HG03066 (cell line): ENCODE results near the gene MAML3.

Source experiments
- ATAC-seq: cut with Tn5 transposase; IDR thresholded peaks from one replicate; pipeline ENCODE4 v1.9.1; 2021; ENCODE audit warnings: low read depth; ENCODE audit not compliant: unreplicated experiment

Gene MAML3

DNA sequence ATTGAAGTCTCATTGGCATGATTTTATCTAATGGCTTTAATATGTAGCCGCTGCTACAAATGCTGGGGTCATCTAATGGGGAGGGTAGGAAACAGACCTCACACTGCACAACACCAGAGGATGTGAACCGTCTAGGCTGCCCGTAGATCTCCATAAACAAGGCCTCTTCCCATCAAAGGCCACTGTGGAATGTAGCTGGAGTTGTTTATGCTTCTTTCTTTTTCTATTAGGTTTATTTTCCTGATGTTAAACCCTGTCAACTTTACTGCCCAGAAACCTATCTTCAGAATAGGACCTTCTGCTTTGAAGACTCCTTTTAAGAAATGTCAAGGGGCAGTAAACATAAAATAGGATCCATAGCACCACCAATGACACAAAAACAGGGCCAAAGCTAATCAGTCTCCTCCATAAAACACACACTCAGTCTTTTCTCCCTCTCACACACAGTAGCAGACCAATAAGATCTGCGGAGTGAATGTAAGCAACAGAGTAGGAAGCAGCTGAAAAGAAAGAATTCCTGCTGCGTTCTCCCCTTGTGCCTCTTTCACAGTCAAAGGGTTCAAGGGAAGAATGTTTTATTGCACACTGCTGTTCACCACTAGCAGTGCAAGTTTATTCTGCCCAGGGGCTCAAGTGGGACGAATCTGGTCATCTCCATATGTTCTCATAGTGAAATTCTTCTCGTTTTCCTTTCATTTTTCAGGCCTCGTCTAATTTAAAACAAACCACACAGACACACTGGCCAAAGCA, 72.2 kb downstream of the MAML3 start:
- ATAC-seq: no peak

DNA sequence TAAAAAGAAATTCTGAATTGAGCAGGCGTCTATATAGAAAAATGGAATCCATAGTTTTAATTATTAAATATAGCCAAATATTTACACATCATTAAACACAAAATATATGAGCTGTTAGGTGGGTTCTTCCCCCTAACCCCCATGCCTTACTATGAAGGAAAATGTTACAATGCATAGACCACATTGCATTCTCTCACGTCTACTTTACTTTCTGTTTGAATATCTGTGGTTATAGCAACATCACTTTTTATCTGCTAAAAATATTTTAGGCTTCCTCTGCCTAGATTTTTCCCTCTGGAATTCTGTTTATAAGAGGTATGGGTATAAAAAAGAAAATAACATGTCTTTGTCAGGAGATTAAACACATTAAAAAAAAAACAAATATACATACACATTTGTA, 73.1 kb downstream of the MAML3 start:
- no peak for ATAC-seq

DNA sequence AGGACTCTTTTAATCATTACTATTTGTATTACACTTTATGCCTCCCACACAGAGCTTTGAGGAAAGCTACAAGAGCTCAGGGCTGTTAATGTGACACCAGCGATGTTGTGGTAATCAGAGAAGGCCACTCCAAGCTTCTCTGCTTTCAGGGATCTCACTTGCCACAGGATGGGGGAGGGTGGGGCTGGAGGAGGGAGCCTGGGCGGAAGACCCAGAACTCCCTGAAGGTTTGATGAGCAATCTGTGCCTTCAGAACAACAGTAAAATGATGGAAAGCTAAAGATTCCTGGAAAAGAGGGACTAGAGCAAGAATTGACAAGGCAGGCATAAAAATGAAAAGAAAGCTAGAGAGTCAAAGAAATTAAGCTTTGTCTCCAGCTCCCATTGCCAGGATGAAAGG, 75.6 kb downstream of the MAML3 start:
- no peak for ATAC-seq

DNA sequence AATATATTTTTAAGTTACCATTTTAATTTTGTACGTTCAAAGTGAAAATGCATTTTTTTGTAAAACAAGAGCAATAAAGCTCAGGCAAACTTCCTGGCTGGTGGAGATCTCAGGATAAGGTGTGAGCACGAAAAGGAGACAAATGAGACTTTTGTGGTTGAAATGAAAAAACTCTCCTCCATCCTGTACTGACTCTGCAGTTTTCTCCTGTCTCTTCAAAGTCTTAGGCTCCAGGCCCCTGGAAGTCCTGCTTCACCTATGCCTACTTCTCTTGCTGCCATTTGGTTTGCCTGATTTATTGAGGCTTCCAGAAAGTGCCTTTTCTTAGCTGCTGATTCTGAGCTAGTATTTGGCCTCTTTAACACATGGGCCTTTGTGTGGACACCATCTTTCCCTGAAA, 77.7 kb downstream of the MAML3 start:
- ATAC-seq: no peak

DNA sequence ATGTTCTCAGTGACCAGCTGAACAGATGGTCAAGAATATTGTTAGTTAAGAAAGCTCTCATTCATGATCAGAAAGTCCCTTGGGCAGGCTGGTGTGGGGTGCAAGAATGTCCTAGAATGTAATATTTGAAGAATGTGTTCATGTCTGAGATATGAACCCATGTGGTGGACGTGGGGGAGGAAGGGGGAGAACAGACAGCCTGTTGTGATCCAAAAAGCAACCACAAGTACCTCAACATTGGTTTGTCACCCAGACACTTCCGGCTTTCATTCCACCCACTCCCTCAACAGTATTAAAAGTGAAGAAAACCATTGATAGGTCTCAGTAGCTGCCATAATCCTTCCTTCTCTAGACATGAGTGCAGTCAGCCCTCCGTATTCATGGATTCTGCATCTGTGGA, 82.2 kb downstream of the MAML3 start:
- peak; percentile 92 for ATAC-seq

DNA sequence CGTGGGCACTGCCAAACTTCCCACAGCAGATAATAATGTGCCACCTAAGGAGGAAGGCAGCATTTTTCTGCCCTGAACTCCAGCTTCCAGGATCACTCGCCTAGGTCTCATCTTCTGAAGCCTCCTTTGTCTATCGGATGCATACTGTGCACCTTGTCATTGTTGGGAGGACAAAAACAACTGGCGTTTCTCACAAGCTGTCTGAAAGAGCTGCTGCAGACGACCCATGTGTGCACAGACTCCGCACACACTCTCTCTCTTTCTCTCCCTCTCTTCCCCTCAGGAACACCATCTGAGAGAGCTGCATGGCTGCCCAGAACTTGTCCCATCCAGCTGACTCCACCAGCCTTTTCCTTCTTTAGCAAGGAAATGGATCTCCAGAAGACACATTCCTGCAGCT, 83.0 kb downstream of the MAML3 start:
- ATAC-seq: no peak

DNA sequence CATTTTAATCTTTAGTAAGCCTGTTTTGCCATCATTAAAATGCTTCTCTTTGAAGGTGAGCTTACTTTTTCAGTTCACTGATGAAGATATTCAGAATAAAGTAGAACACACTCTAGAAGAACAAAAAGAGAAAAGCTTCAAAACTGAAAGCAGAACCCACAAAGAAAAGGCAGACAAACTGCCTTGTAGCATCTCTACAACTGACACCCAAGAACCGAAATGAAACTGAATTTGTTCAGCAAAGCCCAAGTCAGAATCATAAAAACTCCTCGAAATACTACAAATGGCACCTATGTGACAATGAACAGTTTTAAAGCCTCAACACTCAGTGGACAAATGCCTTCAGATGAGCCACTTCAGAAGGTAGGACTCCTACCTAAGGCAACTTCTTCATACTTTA, 83.6 kb downstream of the MAML3 start:
- no peak for ATAC-seq

DNA sequence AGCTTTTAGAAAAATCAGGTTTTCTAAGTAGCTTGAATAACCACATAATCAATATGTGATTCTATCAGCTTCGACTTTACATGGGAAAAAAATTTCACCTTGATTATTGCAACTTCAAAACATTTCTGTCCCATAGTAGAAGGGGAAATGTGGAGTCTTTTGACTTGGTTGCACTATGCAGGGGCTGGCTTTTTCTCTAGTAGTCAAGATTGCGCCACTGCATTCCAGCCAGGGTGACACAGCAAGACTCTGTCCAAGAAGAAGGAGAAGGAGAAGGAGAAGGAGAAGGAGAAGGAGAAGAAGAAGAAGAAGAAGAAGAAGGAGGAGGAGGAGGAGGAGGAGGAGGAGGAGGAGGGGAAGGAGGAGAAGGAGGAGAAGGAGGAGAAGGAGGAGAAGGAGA, 84.9 kb downstream of the MAML3 start:
- no peak for ATAC-seq

DNA sequence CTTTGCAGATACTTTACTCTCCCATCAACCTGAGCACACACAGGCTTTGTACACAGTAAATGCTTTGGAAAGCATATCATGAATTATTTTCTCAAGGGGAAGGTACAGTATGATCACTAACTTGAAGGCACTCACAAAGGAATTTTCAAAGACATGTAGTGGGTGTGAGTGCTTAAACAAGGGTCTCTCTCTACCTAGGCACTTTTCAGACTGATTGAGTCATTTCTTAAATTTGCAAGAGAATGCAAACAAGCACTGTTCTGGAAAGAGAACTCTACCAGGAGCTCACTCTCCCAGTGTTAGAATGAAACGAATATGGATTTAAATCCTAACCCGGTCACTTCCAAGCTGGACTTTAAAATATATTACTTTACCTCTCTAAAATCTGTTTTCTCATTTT, 85.7 kb downstream of the MAML3 start:
- no peak for ATAC-seq

DNA sequence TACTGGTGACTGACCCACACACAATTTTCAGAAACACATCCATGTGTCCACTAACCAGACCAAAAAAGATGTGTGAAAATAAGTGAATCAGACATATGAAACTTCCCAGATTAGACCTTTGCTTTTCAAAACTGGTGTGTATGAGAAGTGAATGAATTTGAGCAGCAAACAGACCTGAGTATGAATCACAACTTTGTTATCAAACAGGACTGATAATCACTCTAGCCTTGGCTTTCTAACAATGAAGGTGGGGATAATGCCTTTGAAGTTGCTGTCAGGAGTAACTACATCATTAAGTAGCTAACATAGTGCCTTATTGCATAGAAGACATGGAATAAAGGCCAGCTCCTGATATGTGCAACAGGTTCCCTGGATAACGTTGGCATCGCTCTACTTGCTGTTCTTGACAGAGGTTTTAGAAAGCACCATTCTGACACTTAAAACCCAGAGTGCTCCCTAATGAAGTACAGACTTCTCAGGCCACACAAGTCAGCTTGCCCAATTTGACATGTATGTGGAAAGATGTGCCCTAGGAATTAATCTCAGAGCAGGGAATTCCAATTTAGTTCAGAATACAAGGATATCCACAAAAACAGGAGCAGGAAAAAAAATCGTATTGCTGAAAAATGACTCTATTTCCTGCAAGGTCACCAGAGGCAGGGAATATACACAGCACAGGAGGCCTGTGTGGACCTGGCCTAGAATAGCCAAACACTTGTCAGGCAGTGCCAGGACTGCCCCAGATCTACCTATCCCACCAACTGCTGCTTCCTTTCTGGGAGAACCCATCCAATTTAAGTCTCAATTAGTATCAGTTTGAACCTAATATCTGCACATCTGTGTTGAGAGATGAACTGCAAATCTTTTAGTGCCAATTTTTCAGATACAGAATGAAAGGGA, 87.7 kb downstream of the MAML3 start:
- no peak for ATAC-seq

DNA sequence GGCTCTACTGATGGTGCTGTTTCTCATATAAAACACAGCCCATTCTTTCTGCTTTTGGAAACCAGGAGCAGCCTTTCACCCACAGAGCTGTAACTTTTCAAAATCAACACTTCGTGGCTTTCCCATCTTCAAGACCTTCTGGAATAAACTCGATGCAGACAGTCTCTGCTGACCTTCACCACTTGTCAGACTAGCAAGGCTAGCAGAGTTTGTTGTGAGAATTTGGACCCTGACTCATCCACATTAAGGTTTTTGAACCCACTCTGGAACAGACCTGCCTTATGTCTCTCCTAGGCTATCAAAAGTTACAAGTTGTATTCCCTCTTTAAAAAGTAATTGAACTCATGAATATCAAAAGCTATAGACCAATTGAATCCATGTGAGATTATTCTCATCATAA, 88.6 kb downstream of the MAML3 start:
- no peak for ATAC-seq

DNA sequence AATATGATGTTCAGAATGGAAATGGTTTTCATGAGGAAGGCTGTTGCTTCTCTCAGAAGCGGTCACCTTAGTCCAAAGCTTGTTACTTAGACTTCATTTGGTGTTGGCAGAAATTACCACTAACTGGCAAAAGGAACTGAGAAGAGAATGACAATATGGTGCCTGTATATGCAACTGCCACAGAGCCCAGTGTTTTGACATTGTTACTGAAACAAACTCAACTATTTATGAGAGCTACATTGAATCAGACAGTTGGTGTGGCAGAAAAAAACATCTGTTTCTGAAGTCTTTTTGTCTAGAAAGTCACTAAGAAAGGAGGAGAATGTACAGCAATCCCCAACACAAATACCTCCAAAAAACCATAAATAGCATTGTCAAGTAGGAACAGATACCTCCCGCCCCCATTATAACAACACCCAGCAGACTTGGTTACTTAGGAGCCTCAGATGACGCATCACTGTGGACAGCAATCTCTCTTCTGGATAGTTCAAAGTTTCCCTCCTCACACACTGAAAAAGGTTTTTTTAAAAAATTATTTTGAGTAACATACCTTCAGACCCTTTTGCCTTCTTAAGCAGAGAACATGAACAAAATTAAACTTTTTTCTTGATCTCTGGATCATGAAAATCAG, 92.2 kb downstream of the MAML3 start:
- no peak for ATAC-seq

DNA sequence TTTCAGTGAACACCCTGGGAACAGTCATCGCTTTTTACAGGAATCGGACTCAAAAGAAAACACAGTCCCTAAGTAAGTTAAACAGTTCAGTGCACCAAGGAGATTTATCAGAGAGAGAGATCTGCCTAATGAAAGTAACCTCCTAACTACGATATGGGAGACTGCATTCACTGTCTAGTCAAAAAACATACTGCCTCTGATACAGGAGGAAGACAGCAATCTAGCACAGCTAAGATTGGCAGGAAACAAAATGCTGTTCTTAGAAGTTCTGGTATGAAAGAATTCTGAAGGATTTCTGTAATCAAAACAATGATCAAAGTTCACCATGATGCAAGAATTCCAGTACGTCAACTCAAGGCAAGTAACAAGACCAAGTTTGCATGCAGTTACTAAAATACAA, 92.8 kb downstream of the MAML3 start:
- no peak for ATAC-seq

DNA sequence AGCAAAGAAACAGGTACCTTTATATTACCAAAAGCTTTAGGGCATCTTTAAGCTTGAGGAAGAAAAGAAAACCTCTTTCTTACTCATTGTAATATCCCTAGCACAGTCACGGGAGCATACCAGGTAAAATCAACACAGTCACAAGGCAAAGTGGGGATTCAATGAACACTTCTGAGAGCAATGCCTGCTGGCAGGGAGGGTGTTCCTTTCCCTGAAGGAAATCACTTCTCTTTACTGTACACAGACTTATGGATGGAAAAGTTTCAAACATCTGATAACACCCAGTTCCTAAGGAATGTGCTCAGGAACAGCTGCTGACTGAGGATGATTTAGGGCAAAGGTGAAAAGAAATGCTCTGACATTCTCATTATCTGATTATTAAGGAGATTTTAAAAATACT, 94.8 kb downstream of the MAML3 start:
- no peak for ATAC-seq

DNA sequence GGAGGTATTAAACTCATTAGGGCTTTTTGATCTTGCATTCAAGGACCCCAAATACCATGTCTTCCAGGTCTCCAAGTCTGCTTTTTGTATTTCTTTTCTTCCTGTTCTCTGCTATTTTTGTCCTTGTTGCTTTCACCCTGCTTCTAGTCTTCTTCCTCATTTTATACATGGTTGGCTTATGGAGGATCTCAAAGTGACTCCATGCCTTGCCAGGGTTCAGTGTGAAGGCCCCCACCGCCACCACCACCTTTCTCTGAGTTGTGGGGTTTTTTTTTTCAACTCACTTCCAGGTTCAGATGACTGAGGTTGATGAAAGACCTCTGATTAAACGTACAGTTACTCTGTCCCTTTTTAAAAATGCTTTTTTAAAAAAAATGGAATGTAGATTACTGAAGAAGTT, 96.3 kb downstream of the MAML3 start:
- ATAC-seq: no peak

DNA sequence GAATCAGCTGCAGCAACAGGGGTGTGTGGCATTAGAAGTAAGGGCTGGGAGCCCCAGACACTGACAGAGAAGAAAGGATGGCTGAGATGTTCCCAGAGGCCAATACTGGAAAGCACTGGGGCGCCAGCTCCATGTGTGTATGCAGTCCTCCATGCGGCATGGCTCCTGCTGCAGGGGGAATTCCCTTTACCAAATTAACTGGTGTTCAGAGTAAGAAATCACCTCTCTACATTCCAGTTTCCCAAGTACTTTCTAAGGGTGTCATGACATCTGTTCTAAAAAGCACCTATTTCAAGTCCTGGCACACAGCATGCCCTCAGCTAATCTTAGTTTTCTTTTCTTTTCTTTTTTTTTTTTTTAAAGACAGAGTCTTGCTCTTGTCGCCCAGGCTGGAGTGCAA, 98.0 kb downstream of the MAML3 start:
- no peak for ATAC-seq

DNA sequence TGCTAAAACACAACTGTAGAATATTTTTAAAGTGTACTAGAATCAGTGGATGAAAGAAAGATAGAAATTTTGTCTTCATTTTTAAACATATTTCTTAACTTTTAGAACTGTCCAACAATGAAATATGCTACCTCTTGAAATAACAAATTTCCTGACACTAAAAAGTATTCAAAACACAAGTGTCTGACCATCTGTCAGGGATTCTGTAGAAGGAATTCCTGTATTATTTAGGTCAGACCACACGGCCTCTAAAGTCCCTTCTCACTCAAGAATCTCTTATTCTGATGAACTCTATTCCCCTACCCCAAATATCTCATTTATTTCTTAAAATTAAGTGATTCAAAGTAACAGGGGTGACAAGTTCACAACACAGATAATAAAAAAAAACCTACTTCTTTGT, 99.1 kb downstream of the MAML3 start:
- ATAC-seq: no peak

DNA sequence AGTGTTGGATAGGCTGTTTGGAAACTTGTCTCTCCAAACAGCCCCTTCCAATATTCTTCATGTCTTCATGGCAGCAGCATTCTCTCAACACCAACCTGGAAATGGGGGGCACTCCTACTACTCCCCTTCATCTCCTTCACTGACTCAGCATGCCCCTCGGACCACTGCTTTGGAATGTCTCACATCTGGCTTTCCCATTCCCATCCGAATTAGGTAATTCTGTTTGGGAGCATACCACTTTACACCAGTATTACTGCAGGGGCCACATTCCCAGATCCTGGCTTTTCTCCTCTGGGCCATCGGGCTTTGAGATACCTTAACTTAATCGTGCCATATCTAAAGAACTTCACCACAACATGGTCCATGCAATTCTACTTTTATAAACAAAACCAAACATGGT, 100.8 kb downstream of the MAML3 start:
- ATAC-seq: no peak

DNA sequence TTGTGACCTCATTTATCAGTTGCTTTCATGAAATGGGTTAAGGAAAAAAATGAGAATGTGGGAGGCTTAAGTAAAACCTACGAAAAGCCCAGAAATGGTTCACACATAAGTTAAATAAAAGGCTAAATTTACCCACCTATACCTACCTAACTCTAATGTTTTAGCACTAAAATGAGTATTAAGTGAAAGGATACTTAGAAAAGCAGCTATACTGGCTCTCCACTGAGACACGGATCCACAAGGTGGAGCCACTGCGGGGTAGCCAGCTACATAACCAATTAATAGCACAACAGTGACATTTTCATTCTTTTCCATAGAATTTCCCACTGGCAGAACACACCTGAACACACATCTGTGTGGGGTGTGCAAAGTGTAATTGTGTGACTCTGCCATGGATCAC, 101.9 kb downstream of the MAML3 start:
- no peak for ATAC-seq

DNA sequence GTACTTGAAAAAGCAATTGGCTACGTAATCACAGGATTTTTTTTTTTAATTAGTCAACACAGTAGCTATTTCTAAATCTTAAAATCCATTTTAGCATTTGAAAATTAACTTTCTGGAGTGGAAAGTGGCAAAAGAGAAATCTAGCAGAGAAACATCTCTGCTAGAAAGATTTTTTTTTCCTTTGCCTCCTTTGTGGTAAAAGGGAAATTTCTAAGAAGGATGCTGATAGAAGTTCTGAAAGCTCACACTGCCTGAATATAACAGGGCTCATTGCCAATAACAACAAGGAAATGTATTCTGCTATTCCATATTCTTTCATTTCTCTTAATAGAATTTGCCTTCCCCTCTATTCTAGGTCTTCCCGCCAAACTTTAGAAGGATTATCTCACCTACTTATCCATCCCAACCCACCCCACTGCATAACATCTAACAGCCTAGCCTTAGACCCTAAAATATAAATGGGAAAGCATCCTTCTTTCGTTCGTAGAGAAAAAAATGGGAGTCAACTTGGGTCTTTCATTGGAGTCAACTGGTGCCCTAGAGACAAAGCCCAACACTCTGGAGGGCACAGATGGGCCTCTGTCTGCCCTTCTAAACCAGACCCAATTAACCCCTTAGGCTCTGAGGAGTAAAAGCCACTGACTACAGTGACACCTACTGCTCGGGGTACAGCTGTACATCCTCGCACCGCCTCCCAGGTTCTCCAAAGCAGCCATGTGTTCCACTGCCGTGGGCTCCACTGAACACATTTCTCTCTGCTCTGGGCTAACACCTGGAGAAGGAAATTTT, 103.9 kb downstream of the MAML3 start:
- no peak for ATAC-seq
